HL-60/S4 treated with retinoic acid at 250 ng/mL for 4 days and 3 days (cell line): Measurements from ENCODE around the gene HSD11B1.

Experiments
- in situ Hi-C: fragments of 300-500 bp; cut with MboI; formaldehyde crosslinking; loops from 2 replicates; pipeline ENCODE4 v1.7.0; 2022; ENCODE audit warnings: low sequenced_read_pairs

Gene HSD11B1

DNA sequence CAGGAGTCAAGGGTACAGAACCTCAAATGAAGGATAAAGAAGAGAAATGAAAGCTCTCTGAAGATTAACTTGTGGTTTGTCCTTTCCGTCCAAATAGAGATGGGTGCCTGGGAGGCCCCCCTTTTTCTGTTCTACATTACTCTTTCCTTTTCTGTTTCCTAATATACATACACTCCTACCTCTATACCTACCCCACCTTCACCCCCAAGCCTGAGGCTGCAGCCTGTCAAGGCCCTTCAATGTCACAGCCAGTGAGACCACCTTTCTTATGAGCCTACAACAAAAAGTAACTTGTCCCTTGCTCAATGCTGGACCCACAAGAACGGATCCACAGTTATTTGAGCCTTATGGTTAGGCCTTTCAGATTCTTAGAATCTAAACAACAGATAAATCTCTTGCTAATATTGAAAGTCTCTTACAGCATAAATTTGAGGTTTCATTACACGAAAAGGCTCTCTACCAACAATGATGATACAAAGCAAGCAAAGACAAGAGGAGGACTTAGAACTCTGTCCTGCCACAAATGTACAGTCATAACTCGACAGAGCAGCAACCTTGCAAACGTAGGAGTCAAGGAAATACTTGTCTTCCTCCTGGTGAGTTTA is 47.1 kb downstream of the HSD11B1 start:
- in situ Hi-C loops = no loop called here

DNA sequence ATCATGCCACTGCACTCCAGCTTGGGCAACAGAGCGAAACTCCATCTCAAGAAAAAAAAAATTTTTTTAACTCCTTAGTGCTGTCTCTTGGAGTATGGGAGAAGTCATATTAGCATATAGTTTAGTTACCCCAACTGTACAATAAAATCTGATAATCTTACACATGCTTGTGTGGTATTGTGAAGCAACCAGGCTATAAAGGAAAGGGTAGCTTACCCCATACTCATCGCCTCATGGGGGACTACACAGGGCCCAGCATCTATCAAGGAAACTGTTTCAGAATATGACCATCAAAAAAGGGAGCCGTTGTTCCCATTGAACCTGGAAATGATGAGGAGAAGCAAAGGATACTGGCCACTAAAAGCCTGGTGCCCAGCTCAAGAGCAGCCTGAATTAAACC is 48.2 kb downstream of the HSD11B1 start:
- in situ Hi-C loops = no loop called here

DNA sequence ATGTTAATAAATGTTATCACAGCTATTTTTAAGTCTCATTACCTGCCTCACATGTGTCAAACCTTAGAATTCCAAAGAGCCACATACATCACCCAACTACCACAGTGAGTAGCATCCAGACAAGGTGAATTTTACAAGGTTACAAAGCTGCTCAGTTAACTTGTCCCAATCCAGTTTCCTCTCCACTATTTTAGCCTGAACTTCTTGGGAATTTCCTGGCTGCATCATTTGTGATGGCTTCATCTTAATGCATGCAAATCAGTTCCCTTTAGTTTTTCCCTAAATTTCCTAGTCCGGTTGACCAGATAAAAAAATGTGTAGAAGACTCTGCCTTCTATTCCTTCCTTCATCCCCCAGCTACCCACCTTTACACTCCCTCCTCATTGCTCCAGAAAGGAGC is 50.6 kb downstream of the HSD11B1 start:
- in situ Hi-C loops = no loop called here

DNA sequence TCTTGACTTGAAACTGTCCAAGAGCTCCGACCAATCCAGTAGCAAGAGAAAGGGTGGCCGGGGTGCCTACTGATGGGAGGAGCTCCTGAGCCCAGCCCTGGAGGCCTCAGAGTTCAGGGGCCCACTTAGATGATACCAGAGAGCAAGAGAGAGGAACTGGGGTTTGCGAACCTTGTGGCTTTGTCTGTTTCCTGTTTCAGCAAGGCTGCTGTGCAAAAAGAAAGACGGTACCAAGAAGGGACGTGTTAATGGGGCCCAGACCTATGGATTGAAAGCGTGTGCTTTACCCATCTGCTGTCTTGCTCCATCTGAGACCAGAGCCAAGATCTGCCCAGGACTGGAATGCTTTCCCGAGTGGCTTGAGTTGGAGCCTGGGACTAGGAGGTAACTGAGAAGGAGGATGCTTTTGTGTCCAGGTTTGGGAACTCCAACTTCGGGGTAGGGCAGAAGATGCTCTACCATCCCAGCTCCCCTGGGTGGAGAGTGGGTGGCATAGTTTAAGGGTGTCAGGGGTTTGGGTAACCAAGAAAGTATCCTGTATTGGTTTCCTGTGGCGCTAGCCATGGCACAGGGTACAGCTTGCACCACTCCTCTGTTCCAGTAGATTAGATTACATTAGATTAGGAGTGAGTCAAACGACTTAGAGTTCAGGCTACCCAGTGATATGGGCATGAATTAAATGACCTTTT is 51.4 kb downstream of the HSD11B1 start, which contains the start of gene TRAF3IP3:
TRAF3IP3 (plus strand) TSS at position 128 of the 689 bp plus-strand sequence. CDS start 3,987 bp downstream, outside the sequence.
- in situ Hi-C loops = no loop called here

DNA sequence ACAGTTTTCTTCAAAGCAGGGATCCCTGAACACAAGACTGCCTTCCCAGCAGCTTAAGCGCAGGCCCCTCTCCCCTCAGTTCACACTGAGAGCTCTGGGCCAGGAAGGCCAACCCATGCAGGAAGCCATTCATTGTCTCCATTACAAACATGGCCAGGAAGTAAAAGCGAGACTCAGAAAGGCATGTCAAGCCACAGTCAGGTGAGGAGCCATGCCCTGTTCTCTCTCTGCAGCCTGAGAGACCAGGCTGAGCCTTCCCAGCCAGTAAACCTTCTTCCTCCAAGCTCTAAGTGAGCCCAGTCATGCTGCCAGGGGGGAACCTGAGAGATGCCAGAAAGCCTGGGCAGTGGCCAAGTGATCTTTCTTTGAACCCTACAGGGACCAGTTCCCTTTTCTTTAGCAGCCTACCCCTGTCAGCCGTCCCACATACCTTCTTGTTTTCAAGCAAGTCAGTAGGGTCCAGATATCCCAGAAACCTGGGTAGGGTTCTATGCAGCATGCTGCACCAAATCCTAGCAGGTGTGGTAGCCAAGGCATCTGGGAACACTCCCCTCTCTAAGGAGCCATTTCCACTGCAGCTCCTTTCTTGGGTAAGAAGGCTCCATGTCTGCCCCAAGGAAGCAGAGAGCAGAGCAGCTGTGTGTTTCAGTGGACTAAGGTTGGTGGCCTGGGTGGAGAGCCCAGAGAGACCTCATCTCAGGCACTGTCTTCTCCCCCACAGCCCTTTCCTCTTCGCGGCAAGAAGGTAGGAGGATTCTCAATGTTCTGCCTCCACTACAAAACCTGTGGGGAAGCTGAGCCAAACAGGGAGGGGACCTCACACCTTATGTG is 52.2 kb downstream of the HSD11B1 start:
- in situ Hi-C loops = no loop called here

DNA sequence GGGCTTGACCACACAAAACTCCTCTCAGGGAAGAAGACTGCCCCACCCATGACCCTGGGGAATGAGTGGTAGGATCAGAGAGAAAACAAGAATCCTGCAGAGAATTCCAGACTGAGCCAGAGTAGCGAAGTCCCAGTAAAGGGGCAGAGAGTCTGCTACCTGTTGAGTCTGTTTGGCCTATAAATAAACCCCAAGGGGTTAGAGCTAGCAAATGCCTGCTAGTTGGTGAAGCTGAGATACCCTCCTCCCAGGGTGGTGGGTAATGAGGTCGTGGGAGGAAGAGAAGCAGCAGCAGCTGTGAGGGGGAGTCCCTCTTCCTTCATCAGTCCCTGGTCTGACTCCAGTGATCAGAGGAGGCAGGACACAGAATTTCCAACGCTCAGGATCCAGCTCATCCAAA is 53.8 kb downstream of the HSD11B1 start:
- in situ Hi-C loops = no loop called here

DNA sequence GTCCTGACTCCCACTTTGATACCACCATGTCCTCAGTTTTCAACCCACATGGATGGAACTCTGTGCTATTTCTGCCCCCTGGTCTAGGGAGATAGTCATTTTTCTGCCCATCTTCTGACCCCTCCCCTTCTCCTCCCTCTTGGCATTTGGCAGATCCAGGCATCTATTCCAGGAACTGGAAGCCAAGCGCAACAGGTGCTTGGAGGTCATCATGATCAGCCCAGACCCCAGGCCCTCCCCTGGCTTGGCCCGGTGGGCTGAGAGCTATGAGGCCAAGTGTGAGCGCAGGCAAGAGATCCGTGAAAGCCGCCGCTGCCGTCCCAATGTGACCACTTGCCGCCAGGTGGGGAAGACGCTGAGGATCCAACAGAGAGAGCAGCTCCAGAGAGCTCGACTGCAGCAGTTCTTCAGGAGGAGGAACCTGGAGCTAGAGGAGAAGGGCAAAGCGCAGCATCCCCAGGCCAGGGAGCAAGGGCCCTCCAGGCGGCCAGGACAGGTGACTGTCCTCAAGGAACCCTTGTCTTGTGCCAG is 55.2 kb downstream of the HSD11B1 start:
- in situ Hi-C loops = no loop called here

DNA sequence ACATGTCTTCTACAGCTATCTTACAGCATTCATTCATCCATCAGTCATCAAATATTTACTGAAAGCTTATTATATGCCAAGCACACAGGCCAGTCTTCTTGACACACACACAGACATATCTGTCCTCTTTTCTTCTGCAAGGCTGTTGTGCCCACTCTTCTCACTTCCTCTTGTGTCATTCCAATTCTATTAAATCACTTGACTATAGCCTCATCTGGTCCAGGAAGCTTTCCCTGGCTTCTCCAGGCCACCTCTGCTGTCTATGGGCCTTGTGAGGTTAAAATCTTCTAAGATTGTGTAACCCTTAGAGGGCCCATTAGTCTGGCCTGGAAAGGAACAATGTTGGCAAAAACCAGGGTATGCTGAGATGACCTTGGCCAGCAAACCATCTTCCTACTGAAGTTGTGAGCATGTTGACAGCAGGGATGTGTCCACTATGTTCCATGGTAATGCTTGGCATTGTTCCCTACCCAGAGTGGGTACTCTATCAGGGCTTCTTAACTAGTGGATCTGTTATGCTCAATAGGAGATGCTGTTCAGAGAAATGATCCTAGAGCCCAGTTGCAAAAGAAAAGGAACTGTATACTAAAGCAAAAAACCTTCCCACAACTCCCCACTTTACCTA is 56.5 kb downstream of the HSD11B1 start:
- in situ Hi-C loops = no loop called here

DNA sequence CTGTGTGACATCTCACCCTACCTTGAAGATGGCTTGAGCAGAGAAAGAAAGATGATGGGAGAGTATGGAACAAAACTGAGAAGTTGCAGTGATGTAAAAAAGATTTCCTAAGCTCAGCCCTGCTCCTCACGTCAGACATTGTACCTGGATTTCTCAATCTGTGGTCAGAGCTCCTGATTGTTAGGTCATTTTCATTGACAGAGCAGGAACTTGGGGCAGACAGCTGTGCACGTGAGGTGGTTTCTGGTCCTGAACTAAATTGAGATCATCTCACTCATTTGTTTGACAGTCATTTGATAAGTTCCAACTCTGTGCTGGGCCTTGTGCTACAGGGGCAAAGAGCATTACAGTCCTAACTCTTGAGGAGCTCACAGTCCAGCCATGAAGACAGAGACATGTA is 61.4 kb downstream of the HSD11B1 start:
- in situ Hi-C loops = no loop called here

DNA sequence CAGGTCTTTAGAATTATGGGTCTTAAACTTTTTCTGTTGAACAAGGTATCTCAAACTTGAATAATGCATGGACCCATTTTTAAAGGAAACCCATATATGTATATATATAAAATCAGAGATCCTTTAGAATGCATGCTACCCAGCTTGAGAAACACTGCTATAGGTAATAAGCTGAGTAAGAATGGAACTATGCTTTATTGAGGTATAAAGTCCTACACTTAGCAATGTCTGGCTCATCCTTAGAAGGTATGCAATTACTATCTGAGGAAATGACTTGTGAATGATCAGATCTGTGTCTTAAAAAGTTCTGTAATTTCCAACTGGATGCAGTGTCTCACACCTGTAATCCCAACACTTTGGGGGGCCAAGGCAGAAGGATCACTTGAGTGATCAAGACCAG is 62.5 kb downstream of the HSD11B1 start:
- in situ Hi-C loops = no loop called here

DNA sequence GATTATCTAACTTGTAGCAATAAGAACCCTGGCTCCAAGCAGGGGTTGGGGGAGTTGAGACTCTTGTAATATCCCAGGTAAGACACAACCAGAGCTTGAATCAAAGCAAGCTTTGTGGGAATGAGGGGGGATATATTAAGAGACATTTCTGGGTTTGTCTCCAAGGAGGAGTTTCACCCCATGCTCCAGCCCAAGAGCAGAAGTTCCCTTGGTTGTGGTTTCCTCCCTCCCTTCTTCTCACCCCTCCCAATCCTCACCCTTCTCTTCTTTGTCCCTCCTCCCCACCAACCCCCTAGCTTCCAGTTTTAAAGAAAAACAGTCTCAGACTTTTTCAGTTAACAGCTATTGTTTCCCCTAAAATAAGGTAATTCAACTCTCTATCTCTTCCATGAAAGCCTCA is 63.1 kb downstream of the HSD11B1 start:
- in situ Hi-C loops = no loop called here

DNA sequence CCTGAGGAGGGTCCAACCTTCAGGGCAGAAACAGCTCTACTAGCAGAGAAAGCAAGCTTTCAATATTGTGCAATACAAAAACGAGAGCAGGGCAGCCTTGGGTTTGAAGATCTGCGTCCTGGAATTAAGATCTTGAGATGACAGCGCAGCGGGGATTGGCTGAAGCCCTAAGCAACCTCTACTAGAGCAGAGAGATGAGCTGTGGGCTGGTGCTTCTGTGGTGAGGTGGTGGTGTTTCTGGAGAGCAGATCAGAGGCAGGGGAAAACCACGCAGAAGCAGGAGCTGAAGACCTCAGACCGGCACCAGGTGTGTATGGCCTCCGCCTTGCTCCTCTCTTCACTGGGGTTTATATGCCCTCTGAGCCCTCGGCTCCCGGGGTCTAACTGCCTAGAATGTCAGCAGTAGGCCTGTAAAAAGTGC is 63.7 kb downstream of the HSD11B1 start:
- in situ Hi-C loops = no loop called here

DNA sequence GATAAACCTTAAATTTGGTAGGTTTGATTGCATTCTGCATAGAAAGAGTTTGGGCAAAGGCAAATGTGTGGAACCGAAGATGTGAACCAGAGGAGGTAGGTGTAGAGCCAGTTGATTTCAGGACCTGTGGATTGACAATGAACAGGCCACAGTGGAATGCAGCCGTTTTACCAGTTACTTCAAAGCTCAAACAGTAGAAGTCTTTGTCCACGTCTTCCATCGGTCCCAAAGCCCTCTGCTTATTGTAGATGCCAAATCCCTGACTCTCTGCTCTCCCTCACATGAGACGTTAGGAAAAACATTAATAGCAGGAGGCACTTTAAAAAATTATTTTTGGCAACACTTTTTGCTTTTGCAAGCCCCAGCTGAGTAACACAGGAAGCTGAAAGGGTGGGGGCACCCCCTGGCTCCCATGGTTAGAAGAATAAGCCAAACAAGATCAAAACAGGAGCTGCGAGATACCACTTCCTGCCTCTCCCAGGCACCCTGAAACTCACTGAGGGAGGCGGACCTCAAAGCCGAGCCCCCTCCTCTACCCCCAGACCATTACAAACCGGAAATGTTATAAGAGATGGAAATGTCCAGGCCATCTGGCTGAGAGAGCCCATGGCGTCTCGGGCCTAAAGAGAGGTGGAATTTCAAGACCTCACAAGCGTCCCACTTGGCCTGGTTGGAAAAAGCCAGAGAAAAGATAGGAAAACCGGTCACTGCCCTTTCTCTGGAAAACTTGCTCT is 64.7 kb downstream of the HSD11B1 start:
- in situ Hi-C loops = no loop called here

DNA sequence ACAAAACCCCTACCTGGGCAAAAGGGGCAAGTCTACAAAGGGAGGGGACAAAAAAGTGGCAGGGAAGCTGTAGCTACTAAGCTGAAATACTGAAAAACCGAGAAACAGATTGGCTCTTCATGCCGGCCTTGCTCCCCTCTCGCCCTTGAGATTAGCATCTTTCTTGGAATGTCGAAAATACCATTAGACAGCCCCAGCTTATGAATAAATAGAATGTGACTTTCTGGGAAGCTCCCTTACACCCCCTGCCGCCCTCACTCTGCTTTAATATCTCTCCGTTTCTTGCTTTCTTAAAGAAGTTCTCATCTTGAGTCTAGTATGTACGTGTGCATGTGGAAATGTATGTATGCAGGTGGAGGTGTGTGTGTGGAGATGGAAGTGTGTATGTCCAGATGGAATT is 65.3 kb downstream of the HSD11B1 start:
- in situ Hi-C loops = no loop called here

DNA sequence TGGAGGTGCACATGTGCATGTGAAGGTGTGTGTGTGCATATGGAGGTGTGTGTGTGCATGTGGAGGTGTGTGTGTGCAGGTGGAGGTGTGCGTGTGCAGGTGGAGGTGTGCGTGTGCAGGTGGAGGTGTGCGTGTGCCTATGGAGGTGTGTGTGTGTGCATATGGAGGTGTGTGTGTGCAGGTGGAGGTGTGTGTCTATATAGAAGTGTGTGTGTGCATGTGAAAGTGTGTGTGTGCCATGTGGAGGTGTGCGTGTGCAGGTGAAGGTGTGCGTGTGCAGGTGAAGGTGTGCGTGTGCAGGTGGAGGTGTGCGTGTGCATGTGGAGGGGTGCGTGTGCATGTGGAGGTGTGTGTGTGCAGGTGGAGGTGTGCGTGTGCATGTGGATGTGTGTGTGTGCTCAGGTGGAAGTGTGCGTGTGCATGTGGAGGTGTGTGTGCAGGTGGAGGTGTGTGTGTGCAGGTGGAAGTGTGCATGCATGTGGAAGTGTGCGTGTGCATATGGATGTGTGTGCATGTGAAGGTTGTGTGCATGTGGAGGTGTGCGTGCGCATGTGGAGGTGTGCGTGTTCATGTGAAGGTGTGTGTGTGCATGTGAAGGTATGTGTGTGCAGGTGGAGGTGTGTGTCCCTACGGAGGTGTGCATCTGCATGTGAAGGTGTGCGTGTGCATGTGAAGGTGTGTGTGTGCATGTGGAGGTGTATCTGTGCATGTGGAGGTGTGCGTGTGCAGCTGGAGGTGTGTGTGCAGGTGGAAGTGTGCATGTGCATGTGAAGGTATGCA is 66.2 kb downstream of the HSD11B1 start:
- in situ Hi-C loops = no loop called here

DNA sequence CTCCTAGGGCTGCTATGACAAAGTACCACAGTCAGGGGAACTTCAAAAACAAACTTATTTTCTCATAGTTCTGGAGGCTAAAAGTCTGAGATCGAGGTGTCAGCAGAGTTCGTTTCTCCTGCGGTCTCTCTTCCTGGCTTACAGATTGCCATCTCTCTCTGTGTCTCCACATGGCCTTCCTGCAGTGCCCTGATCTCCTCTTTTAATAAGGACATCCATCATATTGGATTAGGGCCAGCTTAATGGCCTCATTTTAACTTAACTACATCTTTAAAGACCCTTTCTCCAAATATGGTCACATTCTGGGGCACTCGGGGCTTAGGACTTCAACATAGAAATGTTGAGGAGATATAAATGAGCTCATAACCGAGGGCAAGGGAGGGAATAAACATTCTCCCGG is 67.5 kb downstream of the HSD11B1 start:
- in situ Hi-C loops = no loop called here

DNA sequence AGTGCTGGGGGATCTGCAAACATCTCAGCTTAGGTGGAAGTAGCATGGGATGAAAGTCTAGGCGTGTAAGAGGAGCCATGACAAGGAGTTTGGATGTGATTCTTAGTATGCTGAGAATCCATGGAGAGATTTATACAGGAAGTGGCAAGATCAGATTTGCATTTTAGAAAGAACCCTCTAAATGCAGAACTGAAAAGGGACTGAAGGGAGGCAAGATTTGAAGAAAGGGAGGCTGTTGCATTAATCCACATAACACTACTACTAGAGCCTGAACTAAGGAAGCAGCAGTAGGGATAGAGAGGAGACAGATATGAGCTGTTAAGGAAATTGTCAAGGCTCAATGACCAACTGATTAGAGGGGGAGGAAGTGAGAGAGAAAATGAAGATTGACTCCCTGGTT is 69.9 kb downstream of the HSD11B1 start:
- in situ Hi-C loops = no loop called here

DNA sequence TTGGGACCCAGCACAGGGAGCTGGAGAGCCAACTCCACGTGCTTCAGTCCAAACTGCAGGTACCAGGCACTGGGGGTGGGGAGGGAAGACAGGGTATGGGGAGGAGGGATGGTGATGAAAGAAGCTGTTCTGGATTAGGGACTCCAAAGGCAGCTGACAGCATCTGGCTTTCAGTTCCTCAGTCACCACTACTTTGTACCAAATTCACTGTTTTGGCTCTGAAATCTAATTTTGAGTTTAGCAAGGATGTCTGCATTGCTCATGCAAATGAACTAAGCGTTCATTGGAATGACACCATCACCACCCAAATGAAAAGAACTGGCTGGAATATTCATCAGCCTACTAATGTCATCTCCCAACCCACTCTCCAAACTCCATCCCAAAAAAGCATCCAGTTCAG is 71.0 kb downstream of the HSD11B1 start:
- in situ Hi-C loops = no loop called here

DNA sequence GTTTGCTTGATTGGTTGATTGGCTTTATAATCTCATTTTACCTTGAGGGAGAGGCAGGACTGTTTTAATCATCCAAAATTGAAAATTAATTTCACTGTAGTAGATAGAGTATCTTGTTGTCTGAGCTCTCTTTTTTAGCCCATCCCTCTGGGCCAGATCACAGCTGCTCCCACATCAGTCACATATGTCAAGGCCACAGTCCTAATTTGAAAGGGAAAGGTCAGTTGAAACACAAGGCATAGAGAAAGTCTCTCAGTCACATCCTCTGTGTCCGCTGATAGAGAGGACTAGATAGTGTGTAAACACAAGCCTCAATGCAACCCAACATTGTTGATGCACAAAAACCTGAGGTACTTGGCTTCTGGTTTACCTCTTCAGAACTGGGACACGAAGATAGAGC is 72.9 kb downstream of the HSD11B1 start:
- in situ Hi-C loops = no loop called here

DNA sequence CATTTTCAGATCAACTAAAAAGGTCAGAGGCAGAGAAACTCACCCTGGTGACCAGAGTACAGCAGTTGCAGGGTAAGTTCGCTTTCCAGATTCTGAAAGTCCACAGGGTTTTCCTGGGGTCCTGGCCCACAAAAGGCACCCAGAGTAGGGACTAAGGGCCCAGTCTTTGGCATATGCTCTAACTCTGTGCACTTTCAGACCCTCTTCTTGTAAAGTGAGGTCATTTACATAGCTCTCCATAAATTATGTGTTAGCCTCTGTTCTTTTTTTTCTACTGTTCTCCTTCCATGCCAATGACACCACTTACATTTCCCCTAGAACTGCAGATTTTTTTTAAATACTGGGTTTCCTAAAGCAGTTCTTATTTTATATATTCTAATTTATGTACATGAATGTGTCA is 73.5 kb downstream of the HSD11B1 start:
- in situ Hi-C loops = no loop called here
